Neural progenitor cell (in vitro differentiated cells): ENCODE measurements around the gene OLFM4.

Experiments used
- CTCF ChIP-seq: fragments of 200-600 bp; sonication (generic); IDR thresholded peaks from 2 replicates; pipeline ENCODE4 v1.5.1; 2017; ENCODE audit warnings: antibody characterized with exemption, mild to moderate bottlenecking
- EZH2 ChIP-seq: fragments of 200-600 bp; sonication (generic); IDR thresholded peaks from 2 replicates; pipeline ENCODE4 v1.6.1; 2017; ENCODE audit warnings: antibody characterized with exemption, mild to moderate bottlenecking, moderate library complexity

GRCh38 chr13:52992110-52992509, 36.5 kb upstream of the OLFM4 start:
- TF ChIP-seq CTCF, result no peak
- no peak for TF ChIP-seq EZH2
